Heart left ventricle (tissue), 13 donors: ENCODE results near the gene COPS8.

Experiments
- CTCF ChIP-seq, 12 donors: fragments of 200-600 bp; sonication (generic) in 4 of 12; IDR thresholded peaks; one replicate each; pipeline versions ENCODE4 v1.5.0 to v1.8.0; 2018 to 2022; ENCODE audit warnings: antibody characterized with exemption in 12 of 12, mild to moderate bottlenecking in 5 of 12
- POLR2A ChIP-seq, 2 donors: fragments of 450-650 bp; IDR thresholded peaks; one replicate each; pipeline ENCODE4 v1.6.1; 2017; ENCODE audit warnings: antibody characterized with exemption in 2 of 2, mild to moderate bottlenecking in 2 of 2, moderate library complexity in 2 of 2
- donor health status: ischemic (EF 13 %, LVEDD 7.1; RV severe dilation, severe dysfunction).
- donor health status: DM: no; HTN: yes; CAD: no.
- donor health status: DM: no; HTN: no; CAD: no.
- donor health status: ischemic (EF 25% LVEDD 6.9; RV normal size, moderate dysfunction).
- donor health status: ischemic (EF 25% LVEDD 5.7; RV mildly dilated, moderate dysfunction).
- donor health status: ischemic (EF 35%, LVEDD 5.7; RV mildly dilated, moderate dysfunction).
- donor health status: nonischemic (EF 11% LVEDD 7.7; RV severe dilation, severe dysfunction).
- donor health status: DM: yes; HTN: yes; CAD: no.
- donor health status: PGD.
- donor health status: ischemic (EF 29% LVEDD 5.4; RV normal size, mild dysfunction).
- donor health status: nonischemic (EF 23%, LVEDD 6.1; RV moderate dilation, normal function).

GRCh38 chr2:237099804-237100203 is 14.1 kb downstream of the COPS8 start:
- no peak for TF ChIP-seq CTCF (IDR thresholded peaks at IDR 0.05)
- no peak for TF ChIP-seq POLR2A (IDR thresholded peaks at IDR 0.05)
